Fibroblast of skin of abdomen (primary cell): ENCODE results near the gene FAM117B.
A peak's percentile ranks its signal among the peaks of the same experiment; 100 is the strongest.

ENCODE experiments used
- DNase-seq: peaks from one replicate; pipeline ENCODE4 v3.0.0-alpha.2; 2013

Gene FAM117B

DNA sequence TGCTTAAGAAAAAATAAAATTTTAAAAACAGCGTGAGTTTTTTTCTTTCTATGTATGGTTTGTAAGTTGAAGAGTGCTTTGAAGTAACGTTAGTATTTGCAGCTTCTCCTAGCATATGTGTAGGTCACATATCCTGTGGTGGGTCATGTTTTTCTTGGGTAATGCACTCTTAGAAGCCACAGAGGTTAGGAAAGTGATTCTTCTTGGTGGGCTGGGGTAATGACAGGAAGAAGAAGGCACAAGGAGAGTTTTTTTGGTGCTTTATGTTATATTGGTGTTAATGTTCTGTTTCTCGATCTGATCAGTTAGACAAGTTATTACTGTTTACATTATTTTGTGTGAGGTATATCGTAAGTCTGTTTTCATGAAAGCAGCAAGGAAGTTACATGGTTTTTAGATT, 127.8 kb downstream of the FAM117B start:
- DNase-seq = no peak

DNA sequence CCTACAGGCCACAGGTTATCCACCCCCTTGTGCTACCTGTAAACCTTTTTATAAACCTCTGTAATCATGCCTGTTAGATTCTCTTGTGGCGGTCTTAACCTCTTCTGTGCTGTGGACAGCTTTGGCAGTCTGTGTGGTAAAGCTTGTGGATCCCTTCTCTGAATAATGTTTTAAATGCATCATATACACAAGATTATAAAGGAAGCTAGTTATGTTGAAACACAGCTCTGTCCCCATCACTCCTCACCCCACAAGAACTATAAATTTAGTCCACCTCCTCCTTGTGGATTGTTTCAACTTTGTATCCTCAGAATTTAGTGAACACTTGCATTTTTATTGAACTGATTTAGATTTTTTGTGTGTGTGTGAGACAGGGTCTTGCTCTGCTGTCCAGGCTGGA, 129.1 kb downstream of the FAM117B start:
- no peak for DNase-seq

DNA sequence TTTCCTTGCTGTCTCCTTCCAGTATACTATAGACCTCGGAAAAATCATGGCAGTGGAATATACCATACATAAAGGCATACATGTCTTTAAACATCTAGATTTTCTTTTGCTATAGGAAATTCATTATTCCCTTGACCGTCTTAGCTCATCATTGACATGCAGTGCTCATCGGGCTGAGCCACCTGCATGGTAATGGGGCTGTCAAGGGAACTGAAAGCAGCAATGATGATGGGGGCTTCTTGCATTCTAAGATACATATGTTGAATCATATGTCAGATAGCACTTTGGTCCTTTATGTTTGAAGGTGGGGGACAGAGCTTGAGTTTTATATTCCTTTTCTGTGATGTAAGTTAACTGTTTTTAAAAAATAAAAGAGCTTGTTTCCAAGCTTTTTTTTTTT, 130.2 kb downstream of the FAM117B start:
- DNase-seq = no peak

DNA sequence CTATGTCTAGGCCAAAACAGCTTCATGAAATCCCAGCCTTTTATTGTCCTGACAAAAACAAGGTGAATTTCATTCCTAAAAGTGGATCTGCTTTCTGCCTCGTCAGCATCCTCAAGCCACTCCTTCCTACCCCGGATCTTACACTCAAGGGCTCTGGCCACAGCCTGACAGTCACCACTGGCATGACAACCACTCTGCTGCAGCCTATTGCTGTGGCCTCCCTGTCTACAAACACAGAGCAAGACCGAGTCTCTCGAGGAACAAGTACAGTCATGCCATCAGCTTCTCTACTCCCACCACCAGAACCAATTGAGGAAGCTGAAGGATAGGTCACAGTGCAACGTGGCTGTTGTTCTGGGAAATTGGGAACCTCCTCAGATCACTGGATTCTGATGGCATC, 130.7 kb downstream of the FAM117B start:
- DNase-seq = no peak

DNA sequence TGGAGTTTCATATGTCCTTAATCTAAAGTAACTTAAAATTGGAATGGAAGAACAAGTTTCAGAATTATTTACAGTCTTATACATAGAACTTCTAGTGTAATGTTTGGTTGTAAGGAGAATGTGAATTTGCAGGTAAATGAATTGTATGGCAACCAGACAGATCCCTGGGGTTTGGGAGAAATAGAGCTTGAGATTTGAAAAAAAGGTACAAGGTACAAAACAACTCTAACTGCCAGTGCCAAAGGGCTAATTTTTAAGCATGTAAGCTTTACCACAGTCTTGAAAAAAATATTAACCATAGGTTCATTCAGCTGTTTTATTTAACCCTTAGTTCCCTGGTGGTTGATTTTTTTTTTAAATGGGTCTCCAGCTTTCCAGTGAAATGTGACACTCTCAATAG, 133.5 kb downstream of the FAM117B start:
- DNase-seq = no peak

DNA sequence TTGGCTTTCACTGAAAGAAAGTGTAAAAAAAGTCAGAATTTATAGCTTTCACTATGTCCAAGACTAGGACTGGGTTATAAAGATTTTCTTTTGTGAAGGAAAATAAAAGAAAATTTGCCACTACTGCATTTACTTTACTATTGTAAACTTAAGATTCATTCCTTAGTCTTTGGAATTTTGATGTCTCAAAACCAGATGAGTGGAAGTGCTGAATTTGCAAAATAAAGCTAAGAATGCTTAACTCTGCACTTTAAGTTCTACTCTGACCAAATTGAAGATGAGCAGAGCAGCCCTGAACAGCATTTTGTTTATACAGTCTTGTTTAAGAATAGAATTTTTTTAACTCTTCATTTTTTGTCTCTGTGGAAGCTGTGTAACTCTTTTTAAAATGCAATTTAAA, 134.4 kb downstream of the FAM117B start:
- no peak for DNase-seq

DNA sequence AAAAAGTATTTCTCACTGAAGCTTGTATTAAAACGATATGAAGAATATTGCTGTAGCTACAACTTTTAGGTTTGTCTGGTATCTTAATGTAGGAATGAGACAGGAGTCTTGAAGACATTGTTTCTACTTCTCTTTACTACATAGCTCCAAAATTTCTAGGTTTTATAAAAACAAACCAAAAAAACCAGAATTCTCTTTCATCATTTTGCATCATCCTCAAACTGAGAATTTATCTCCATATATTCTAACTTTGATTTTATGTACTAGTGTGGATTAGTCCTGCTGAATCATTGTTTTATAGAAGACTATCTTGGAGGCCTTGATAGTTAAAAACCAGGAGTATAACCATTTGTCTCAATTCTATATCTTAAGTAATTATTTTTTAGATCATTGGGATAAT, 136.6 kb downstream of the FAM117B start:
- DNase-seq = no peak

DNA sequence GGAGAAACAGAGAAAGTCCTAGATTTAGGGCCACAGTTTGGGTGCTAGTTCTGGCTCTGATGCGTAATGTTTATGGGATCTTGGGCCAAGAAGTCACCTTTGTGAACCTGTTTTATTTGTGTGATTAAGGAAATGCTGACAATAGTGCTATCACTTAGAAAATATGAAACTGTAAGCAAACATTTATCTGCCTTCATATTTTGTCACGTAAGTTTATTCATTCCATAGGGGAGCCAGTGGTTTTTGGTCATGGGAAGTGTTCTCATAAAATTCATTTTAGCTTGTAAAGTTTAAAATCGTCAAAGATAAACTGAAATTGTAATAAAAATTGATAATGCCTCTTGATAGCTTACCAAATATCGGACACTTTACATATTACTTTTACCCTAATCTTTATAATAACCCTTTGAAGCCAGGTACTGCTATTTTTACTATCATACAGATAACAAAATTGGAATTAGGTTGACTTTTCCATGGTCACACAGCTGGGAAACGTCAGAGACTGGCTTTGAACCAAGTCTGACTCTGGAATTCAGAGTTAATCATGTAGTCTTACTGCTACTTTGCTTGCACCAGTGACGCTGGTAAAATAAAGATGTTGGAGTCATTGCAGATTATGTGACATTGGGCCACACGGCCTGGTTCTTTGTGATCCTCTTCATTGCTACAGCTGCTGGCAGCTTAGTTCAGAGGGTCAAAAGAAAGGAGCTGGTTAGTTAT, 137.1 kb downstream of the FAM117B start:
- peak; percentile 32 for DNase-seq

DNA sequence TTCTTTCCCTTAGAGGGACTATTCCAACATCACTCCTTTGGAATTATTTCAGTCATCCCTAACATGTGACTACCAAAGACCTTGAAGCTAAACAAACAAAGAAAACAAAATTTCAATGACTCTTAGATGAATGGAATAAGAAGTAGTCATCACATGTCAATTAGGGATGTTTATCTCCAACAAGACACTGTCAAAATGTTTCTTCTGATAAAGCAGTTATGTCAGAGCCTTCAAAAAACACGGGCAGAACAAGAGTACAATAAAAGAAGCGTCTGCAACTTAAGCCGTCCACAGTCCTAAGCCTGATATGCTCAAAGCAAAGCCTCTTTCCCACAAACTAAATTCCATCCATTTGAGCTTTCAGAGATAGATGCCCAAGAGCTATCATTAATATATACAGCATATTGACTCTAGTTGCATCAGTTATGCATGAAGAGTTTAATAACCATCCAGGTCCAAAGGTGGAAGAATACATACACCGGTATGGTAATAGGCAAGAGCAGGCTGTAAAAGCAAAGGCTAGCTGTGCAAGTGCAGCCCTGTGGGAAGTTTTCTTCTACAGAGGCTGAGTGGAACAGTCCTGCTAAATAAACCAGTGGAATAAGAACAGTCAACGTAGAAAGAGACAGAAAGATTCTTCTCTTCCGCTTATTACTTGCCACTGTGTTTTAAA, 138.7 kb downstream of the FAM117B start:
- DNase-seq = no peak

DNA sequence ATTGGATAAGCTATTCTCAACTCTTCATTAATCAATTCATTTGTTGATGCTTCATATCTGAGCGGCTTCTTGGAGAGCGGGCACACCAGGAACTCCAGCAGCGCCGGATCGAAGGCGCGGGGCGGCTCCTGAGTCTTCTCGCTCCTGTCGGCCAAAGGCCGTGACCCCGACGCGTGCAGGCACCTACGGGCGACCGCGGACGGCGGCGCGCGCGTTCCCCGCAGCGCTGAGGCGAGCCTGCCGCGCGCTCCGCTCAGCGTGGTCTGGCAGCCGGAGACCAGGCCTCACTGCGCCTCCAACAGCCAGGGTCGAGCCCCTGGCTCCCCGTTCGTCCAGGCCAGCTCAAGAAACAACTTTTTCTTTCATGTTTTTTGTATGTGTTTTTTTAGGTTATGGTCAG, 139.3 kb downstream of the FAM117B start:
- DNase-seq = no peak

DNA sequence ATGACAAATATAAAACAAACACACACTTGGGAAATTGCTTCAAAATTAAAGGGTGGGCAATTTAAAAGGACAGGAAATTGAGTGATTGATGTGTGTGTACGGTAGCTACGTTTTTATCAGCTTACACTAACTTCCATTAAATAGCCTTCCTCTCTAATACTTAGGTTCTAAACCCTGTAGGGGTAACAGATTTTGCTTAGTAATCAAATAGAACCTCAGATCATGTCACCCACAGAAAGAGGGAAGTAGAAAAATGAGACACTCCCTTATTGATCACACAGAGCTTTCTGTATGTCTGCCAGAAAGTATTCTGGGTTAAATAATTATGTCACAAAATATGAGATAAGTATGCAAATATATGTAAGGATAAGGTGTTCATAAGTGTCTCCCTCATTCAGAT, 143.4 kb downstream of the FAM117B start:
- DNase-seq = no peak

DNA sequence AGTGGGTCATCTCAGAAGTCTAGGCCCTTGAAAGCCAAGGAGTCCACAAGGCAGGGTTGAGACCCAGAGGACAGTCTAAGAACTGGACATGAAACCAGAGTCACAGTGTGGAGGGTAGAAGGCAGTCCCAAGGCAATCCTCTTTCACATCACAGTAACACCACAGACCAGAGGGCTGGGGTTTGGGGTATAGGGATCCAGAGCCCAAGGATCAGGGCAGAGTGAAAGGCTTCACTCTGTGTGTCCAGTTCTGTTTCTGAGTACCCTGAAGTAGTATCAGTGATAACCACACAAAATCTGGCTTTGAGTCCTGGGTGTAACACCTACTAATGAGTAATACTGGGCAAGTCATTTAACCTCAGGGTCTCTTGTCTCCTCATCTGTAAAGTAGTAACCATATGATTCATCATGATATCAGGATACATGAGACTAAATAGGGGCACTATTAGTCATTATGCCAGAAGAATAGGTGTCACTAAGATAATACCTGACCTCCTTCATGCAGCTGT, 145.8 kb downstream of the FAM117B start:
- DNase-seq = peak; percentile 33

DNA sequence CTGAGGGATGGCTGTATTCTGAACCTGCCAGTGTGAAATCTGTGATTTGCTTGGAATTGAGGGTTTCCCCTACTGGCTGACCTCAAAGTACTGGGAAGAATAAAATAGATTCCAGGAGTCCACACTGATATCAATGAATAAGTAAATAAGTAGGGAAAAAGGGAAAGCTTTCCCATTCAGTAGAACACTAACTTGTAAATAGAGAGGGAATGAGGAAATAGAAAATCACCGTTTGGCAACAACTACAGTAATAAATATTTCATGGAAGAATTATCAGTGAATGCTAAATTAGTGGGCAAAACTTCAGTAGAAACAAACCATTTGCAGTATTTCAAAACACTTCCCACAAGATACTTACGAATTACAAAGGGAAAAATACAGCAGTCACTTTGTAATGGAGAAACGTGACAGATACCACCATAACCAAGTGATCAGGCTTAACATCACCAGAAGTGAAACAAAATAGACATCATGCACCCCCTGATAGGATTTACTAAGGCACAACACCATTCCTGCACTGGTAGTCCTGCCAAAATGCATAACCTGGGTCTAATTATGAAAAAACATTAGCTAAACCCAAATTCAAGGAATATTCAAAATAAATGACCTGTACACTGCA, 148.3 kb downstream of the FAM117B start:
- DNase-seq = no peak

DNA sequence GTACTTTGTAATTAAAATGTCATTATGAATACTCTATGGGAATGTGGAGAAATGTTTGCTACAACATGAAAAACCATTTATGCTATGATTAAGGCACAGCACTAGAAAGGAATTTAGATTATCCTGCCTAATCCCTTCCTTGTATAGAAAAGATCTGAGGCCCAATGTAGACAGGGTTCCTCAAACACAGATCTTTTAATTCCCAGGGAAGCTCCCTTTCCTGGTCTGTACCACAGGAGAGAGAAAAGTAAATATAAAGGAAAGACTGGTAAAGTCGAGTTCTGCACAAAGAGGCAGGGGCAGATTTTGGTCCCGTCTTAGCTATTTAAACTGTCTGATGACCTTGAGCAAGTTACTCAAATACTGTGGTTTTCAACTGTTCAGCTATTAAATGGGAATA, 152.1 kb downstream of the FAM117B start:
- no peak for DNase-seq

DNA sequence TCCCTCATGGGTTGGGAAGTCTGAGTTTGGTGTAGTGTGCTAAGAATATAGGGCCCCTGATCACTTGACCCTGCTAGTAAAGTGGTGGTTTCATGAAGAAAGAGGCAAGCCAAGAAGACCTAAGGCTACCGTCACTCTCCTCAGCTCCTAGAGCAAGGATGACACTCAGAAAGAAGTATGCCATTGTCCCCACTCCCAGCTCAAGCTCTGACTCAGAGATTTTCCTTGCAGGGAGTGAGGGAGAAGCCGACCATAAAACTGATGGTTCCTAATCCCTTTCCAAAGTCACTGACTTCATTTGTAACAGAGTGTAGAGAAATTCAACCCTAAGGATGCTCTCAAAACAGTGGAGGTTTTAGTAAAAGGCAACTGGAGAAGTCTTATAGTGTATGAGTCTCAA, 155.9 kb downstream of the FAM117B start:
- no peak for DNase-seq

DNA sequence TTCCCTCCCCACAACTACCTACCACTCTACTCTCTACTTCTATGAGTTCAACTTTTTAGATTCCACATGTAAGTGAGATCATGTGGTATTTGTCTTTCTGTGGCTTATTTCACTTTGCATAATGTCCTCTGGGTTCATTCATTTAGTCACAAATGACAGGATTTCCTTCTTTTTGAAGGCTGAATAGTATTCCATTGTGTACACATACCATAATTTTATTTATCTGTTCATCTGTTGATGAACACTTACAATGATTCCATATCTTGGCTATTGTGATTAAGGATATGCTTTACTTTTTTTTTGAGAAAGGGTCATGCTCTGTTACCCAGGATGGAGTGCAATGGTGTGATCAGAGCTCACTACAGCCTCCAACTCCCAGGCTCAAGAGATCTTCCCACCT, 163.2 kb downstream of the FAM117B start:
- DNase-seq = no peak

DNA sequence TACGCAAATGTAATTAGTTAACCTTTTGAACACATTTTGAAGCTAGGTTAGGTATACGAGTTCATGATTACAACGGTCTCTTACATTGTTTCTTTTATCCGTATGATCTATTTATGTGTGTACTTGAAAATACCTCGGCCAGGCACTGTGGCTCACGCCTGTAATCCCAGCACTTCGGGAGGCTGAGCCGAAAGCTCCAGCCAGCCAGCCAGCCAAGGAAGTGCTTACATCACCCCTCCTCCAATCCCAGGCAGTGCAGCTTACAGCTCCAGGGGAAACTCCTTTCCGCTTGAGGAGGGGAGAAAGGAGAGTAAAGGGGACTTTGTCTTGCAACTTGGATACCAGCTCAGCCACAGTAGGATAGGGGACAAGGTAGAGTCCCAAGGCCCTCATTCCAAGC, 171.1 kb downstream of the FAM117B start:
- DNase-seq = peak; percentile 4

DNA sequence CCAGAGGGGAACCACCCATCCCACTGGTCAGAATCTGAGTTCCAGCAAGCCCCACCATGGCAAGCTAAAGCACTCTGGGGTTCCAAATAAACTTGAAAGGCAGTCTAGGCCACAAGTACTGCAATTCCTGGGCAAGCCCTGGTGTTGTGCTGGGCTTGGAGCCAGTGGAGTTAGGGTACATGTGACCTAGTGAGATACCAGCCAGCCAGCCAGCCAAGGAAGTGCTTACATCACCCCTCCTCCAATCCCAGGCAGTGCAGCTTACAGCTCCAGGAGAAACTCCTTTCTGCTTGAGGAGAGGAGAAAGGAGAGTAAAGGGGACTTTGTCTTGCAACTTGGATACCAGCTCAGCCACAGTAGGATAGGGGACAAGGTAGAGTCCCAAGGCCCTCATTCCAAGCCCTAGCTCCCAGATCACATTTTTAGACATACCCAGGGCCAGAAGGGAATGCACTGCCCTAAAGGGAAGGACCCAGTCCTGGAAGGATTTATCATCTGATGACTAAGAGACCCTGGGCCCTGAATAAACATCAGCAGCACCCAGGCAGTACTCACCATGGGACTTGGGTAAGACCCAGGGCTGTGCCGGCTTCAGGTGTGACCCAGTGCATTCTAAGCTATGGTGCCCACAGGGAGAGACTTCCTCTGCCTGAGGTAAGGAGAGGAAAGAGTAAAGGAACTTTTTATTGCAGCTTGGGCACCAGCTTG, 172.8 kb downstream of the FAM117B start:
- DNase-seq = peak; percentile 56

DNA sequence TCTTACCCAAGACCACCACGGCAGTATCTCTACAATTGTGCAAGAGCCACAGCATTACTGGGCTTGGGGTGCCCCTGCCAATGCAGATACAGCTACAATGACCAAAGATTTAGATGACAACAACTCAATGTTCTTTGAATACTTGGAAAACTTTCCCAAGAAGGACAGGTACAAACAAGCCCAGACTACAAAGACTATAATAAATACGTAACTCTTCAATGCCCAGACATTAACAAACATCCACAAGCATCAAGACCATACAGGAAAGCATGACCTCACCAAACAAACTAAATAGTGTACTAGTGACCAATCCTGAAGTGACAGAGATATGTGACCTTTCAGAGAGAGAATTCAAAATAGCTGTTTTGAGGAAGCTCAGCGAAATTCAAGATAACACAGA, 174.0 kb downstream of the FAM117B start:
- no peak for DNase-seq

DNA sequence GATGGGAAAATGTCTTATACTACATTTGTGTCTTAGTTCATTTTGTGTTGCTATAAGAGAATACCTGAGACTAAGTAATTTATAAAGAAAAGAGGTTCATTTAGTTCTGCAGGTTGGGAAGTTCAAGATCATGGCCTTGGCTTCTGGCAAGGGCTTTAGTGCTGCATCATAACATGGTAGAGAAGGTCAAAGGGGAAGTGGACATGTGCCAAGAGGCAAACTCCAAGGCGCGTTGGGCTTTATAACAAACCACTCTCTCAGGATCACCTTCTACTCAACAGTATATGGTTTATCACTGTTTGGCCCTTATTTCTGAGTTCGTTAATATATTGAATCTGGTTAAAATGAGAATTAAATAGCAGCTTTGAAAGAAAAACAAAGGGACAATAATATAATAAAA, 178.6 kb downstream of the FAM117B start:
- no peak for DNase-seq

DNA sequence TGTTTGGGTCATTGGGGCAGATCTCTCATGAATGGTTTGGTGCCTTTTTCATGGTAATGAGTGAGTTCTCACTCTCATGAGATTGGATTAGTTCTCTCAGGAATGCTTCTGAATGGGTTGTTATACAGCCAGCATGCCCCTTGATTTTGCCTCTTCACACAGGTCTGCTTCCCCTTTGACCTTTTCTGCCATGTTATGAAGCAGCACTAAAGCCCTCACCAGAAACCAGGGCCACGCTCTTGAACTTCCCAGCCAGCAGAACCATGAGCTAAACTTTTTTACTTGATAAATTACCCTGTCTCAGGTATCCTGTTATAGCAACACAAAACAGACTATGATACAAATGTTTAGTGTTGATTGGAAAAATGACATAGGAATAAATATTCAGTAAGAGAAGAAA, 179.5 kb downstream of the FAM117B start:
- no peak for DNase-seq

DNA sequence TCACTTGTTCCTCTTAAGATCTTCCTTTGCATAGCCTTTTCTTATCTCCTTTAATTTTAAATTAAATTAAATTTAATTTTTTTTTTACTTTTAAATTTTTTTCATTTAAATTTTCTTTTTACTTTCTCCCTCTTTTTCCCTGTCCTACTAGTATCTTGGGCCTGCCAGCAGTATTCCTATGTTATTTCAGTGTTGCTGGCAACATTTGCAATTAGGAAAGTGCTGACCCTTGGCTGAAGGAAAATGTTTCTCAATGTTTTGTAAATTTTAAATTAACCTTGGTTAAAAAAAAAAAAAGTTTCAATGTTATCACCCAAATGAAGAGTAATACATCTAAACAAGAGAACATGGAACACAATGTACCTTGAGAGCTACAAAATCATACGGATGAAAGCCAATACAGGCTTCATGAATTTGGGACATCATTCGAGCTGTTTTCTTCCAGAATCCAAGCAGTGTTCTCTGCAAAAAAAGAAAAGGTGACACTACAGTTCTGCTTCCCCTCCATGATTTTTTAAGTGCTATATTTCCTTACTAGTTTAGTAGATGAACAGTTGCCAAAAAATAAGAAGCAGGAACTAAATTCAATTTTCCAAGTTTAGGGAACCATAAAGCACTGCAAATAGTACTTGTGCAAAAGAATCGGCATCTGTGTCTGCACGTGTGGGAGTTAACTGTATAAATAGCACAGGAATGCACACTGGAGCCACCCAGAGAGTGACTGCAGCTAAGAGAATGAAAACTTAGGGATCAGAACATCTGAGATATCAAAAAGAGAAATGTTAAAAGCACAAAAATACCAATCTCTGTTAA, 181.0 kb downstream of the FAM117B start:
- peak; percentile 25 for DNase-seq
